Right renal pelvis (tissue), 4 donors: ENCODE results near the gene UBE2C. TPM values are rescaled to one million over a fixed set of nuclear protein-coding genes. Genes with fewer than 3 reads are reported as not detected.
A peak's percentile ranks its signal among the peaks of the same experiment; 100 is the strongest.

Experiments used
- DNase-seq, 4 donors: peaks; one replicate each; pipeline ENCODE4 v3.0.0-alpha.2; 2013; ENCODE audit warnings: low read depth in 4 of 4, low spot score in 3 of 4, missing footprints in 1 of 4
- polyA plus RNA-seq, 4 donors: library from polyadenylated mRNA; unstranded; fragments of 120-200 nt; gene quantifications; one replicate each; pipeline ENCODE4 v1.2.1, GENCODE V29; 2013; ENCODE audit not compliant: insufficient read length in 4 of 4

Gene UBE2C
- polyA plus RNA-seq, 4 donors: 59.9 to 72.1 (median 65.9) TPM

GRCh38 chr20:45857114-45857881 lies 44.9 kb downstream of the UBE2C start, which contains the start of the genes ACOT8 and ZSWIM3:
Gene ACOT8, minus strand, starts transcription at chr20:45857392. Its CDS starts 77 bp downstream, at chr20:45857315.
Gene ZSWIM3, plus strand, starts transcription at chr20:45857614. Its CDS starts 212 bp downstream, at chr20:45857826.
- DNase-seq: peak; percentile 100

DNA sequence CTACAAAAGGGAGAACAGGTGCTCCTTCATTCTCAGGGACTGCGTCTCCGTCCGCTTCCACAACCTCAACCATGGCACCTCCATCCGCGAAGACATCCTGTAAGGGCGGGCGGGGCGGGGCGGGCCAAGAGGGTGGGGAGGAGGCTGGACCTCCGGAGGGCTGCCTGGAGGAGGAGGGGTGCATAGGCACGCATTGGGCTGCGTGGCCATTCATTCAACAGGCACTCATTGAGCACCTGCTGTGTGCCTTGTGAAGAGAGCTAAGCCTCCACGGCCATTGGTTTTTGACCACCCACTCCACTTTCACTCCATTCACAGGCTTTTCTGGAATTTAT lies 45.4 kb downstream of the UBE2C start:
- no peak for DNase-seq

- peak in 1 of 4 donors; percentile 19 for DNase-seq
Measured at GRCh38 chr20:45859916-45860315, 47.5 kb downstream of the UBE2C start.

DNA sequence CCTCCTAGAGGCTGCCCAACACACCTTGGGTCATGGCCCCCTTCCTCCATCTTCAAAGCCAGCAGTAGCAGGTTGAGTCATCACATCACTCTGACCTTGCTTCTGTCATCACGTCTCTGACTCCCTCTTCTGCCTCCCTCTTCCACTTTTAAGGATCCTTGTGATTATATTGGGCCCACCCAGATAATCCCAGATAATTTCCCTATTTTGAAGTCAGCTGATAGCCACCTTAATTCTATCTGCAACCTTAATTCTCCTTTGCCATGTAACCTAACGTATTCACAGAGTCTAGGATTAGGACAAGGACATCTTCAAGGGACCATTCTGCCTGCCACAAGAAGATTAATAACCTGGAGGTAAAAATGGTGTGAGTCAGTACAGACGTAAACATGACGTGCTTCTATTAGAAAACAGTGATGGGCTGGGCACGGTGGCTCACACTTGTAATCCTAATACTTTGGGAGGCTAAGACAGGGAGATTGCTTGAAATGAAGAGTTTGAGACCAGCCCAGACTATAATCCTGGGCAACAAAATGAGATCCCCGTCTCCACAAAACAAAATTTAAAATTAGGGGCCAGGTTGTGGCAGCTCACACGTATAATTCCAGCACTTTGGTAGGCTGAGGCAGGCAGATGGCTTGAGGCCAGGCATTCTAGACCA lies 48.2 kb downstream of the UBE2C start:
- DNase-seq: no peak

DNA sequence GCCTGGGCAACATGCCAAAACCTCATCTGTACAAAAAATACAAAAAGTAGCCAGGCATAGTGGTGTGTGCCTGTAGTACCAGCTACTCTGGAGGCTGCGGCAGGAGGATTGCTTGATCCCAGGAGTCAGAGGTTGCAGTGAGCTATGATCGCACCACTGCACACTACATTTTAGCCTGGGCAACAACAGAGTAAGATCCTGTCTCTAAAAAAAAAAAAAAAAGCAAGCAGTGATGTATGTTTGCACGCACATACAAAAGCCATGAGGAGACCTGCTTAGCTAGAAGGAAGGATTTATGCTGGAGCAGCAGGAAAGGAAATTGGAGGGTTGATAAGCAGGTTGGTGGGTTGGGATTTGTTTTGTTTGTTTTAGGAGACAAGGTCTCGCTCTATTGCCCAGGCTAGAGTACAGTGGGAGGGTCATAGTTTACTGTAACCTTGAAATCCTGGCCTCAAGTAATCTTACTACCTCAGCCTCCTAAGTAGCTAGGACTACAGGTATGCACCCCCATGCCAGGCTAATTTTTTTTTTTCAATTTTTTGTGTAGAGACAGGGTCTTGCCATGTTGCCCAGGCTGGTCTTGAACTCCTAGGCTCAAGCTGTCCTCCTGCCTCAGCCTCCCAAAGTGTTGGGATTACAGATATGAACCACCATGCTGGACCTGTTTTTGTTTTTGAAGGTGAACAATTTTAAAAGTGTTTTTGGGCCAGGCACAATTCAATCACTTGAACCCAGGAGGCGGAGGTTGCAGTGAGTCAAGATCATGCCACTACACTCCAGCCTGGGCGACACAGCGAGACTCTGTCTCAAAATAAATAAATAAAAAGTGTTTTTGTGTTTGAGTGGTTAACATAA lies 49.0 kb downstream of the UBE2C start:
- no peak for DNase-seq

DNA sequence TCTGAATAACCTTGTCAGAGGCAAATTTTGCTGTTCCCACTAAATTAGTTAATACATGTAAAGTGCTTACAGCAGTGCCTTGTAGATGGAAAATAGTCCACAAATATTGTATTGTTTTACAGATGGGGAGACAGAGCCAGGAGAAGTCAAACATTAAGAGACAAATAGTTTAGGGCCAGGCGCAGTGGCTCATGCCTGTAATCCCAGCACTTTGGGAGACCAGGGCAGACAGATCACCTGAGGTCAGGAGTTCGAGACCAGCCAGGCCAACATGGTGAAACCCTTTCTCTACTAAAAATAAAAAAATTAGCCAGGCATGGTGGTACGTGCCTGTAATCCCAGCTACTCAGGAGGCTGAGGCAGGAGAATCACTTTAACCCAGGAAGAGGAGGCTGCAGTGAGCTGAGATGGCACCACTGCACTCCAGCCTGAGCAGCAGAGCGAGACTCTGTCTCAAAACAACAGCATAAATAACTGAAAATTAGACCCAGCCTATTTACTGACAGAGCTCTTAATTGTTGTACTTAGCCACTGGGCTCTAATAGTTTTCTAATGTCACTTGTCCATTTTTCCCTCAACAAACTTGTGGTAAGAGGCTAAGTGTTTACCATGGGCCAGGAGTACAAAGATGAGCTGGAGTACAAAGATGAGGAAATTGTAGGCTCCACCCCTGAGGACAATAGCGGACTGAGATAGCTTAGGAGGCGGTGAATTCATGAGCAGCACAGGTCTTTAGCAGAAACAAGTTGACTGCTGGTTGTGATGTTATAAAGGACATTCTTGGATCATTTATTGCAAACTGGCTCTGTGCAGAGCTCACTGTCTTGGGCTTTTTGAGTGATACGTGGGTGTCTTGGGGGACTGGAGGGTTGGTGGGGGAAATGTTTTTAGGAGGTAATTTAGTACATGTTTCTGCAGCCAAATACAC lies 51.4 kb downstream of the UBE2C start:
- DNase-seq: no peak

- no peak for DNase-seq
Measured at GRCh38 chr20:45866454-45866853, 54.0 kb downstream of the UBE2C start.

Other genes starting within 250 kb of the UBE2C start
- under 1 TPM in 2 of 4 donors, not detected in 2; 0.05 to 0.18 TPM for gene WFDC8, start 233.4 kb upstream of the UBE2C start, polyA plus RNA-seq
- gene WFDC10A, start 182.9 kb upstream of the UBE2C start, polyA plus RNA-seq: not detected
- not detected for gene WFDC9, start 181.4 kb upstream of the UBE2C start, polyA plus RNA-seq
- under 1 TPM in 1 of 4 donors, not detected in 3; 0.10 TPM for gene WFDC11, start 142.4 kb upstream of the UBE2C start, polyA plus RNA-seq
- gene WFDC13, start 110.6 kb upstream of the UBE2C start, polyA plus RNA-seq: not detected
- not detected for gene WFDC10B, start 107.6 kb upstream of the UBE2C start, polyA plus RNA-seq
- not detected for gene SPINT4, start 90.3 kb upstream of the UBE2C start, polyA plus RNA-seq
- gene WFDC3, start 20.8 kb upstream of the UBE2C start, polyA plus RNA-seq: 1 to 10 TPM; 1.1 to 2.1 (median 1.7) TPM
- 10 to 100 TPM; 36.4 to 41.9 (median 38.8) TPM for gene DNTTIP1, start 20.7 kb upstream of the UBE2C start, polyA plus RNA-seq
- gene TNNC2, start 14.7 kb downstream of the UBE2C start, polyA plus RNA-seq: 1 to 10 TPM in 1 of 4 donors, under 1 TPM in 3; 0.22 to 1.1 (median 0.72) TPM
- gene SNX21, start 21.2 kb downstream of the UBE2C start, polyA plus RNA-seq: 10 to 100 TPM; 12.6 to 17.1 (median 14.3) TPM
- 10 to 100 TPM; 23.2 to 28.9 (median 24.5) TPM for gene ACOT8, start 44.7 kb downstream of the UBE2C start, polyA plus RNA-seq
- 1 to 10 TPM; 5.1 to 5.3 (median 5.2) TPM for gene ZSWIM3, start 45.0 kb downstream of the UBE2C start, polyA plus RNA-seq
- gene ZSWIM1, start 68.6 kb downstream of the UBE2C start, polyA plus RNA-seq: 10 to 100 TPM; 13.3 to 15.7 (median 15.3) TPM
- 1 to 10 TPM; 2.8 to 3.8 (median 3.3) TPM for gene SPATA25, start 75.0 kb downstream of the UBE2C start, polyA plus RNA-seq
- gene NEURL2, start 78.6 kb downstream of the UBE2C start, polyA plus RNA-seq: 1 to 10 TPM; 4.3 to 8.2 (median 5.0) TPM
- gene CTSA, start 78.7 kb downstream of the UBE2C start, polyA plus RNA-seq: 100 to 1,000 TPM; 118 to 137 (median 134) TPM
- 100 to 1,000 TPM; 143 to 178 (median 150) TPM for gene PLTP, start 99.5 kb downstream of the UBE2C start, polyA plus RNA-seq
- gene PCIF1, start 122.0 kb downstream of the UBE2C start, polyA plus RNA-seq: 10 to 100 TPM; 48.2 to 56.2 (median 49.0) TPM
- gene ZNF335, start 159.6 kb downstream of the UBE2C start, polyA plus RNA-seq: 10 to 100 TPM; 12.2 to 14.7 (median 12.9) TPM
- gene MMP9, start 196.3 kb downstream of the UBE2C start, polyA plus RNA-seq: under 1 TPM; 0.46 to 0.79 (median 0.52) TPM
- 1 to 10 TPM; 1.9 to 2.6 (median 2.2) TPM for gene SLC12A5, start 216.6 kb downstream of the UBE2C start, polyA plus RNA-seq